HCT116 (cell line): ENCODE data around the gene TMEM40. TPM values are rescaled to one million over a fixed set of nuclear protein-coding genes. Genes with fewer than 3 reads are reported as not detected.

ENCODE experiments used
- ATAC-seq: fragments of 200-7000 bp; cut with Tn5 transposase; 2 replicates; pipeline ENCODE4 v1.9.1; 2020; ENCODE audit warnings: mild to moderate bottlenecking, moderate library complexity
- BruUV-seq: library from RNA; stranded (reverse); fragments of 400-500 nt; replicated peaks from 2 replicates; lab custom pipeline; 2021; lab: Mats Ljungman, UMichigan
- CTCF ChIA-PET: fragments of 300-600 bp; sonication (Branson Sonifier 250); formaldehyde crosslinking; loops from one replicate; lab custom pipeline; 2021; ENCODE audit warnings: antibody characterized with exemption; lab: Charles Lee
- POLR2A ChIA-PET: fragments of 300-600, 350-600 bp; sonication (Branson Sonifier 250); formaldehyde crosslinking; loops from one replicate; lab custom pipeline; 2021; ENCODE audit warnings: antibody characterized with exemption; lab: Charles Lee
- RAD21 ChIA-PET, 2 experiments: fragments of 300-600 bp; sonication (Branson Sonifier 250); formaldehyde crosslinking; loops; one replicate each; lab custom pipeline; 2023; ENCODE audit warnings: low total read pairs in 2 of 2; ENCODE audit not compliant: uncharacterized antibody in 2 of 2, unreplicated experiment in 2 of 2, low non-redundant PET in 1 of 2; lab: Charles Lee
- DNase-seq: peaks from one replicate; pipeline ENCODE4 v3.0.0-alpha.2; 2010; ENCODE audit warnings: low read depth, low spot score
- H2AFZ ChIP-seq: fragments of 200-600 bp; shearing (Covaris generic), sonication (generic); 2 replicates; pipeline ENCODE4 v1.6.1; 2017; ENCODE audit warnings: low read depth, mixed run types, mixed read lengths, antibody characterized with exemption, low read length; ENCODE audit not compliant: poor library complexity, severe bottlenecking
- H3K27ac ChIP-seq: 2 replicates; pipeline ENCODE4 v1.5.1; 2012; ENCODE audit warnings: low read depth, low read length
- H3K27me3 ChIP-seq: fragments of 200-600 bp; sonication (generic); 2 replicates; pipeline ENCODE4 v1.6.1; 2016; ENCODE audit warnings: mixed run types, low read length, mixed read lengths; ENCODE audit not compliant: insufficient read depth
- H3K36me3 ChIP-seq, 2 experiments: fragments of 200-500 bp in 1 of 2; fragments of 200-600 bp in 1 of 2; sonication (Bioruptor generic) in 1 of 2; sonication (generic) in 1 of 2; 2 replicates each; pipeline versions ENCODE4 v1.5.1 to v1.6.1; 2014 to 2016; ENCODE audit warnings: low read length in 2 of 2, inconsistent platforms in 1 of 2, mixed read lengths in 1 of 2, mixed run types in 1 of 2; ENCODE audit not compliant: insufficient read depth in 2 of 2, control insufficient read depth in 1 of 2
- H3K4me1 ChIP-seq, 2 experiments: fragments of 200-600 bp in 1 of 2; sonication (generic) in 1 of 2; 2 replicates each; pipeline versions ENCODE4 v1.5.1 to v1.6.1; 2012 to 2017; ENCODE audit warnings: low read length in 2 of 2, inconsistent platforms in 1 of 2, mild to moderate bottlenecking in 1 of 2, mixed read lengths in 1 of 2, mixed run types in 1 of 2, moderate library complexity in 1 of 2; ENCODE audit not compliant: insufficient read depth in 2 of 2, control insufficient read depth in 1 of 2
- H3K4me2 ChIP-seq: fragments of 200-600 bp; sonication (generic); 2 replicates; pipeline ENCODE4 v1.6.1; 2017; ENCODE audit warnings: mixed run types, low read length, mixed read lengths
- H3K4me3 ChIP-seq, 2 experiments: fragments of 200-600 bp in 1 of 2; sonication (generic) in 1 of 2; replicated peaks in 1 of 2; 2 replicates each; pipeline ENCODE4 v1.5.1; 2011 to 2016; ENCODE audit warnings: low read length in 2 of 2, control low read depth in 1 of 2, low read depth in 1 of 2, mild to moderate bottlenecking in 1 of 2, mixed read lengths in 1 of 2, mixed run types in 1 of 2
- H3K79me2 ChIP-seq: fragments of 200-600 bp; sonication (generic); 2 replicates; pipeline ENCODE4 v1.6.1; 2017; ENCODE audit warnings: mild to moderate bottlenecking, mixed run types, low read length, moderate library complexity, mixed read lengths; ENCODE audit not compliant: insufficient read depth
- H3K9ac ChIP-seq: fragments of 200-600 bp; sonication (generic); 2 replicates; pipeline ENCODE4 v1.6.1; 2016; ENCODE audit warnings: low read length, mixed read lengths
- H3K9me2 ChIP-seq: fragments of 200-600 bp; sonication (generic), shearing (Covaris generic); 2 replicates; pipeline ENCODE4 v1.6.1; 2017; ENCODE audit warnings: mixed run types, mild to moderate bottlenecking, moderate library complexity; ENCODE audit not compliant: insufficient read depth
- H3K9me3 ChIP-seq, 2 experiments: fragments of 200-500 bp in 1 of 2; fragments of 200-600 bp in 1 of 2; sonication (Bioruptor generic) in 1 of 2; sonication (generic) in 1 of 2; 2 replicates each; pipeline ENCODE4 v1.6.1; 2014 to 2017; ENCODE audit warnings: low read length in 2 of 2, mixed read lengths in 2 of 2, inconsistent platforms in 1 of 2, low read depth in 1 of 2, mild to moderate bottlenecking in 1 of 2, mixed run types in 1 of 2, moderate library complexity in 1 of 2; ENCODE audit not compliant: control insufficient read depth in 1 of 2, insufficient read depth in 1 of 2
- H4K20me1 ChIP-seq: fragments of 200-600 bp; sonication (generic), shearing (Covaris generic); 2 replicates; pipeline ENCODE4 v1.6.1; 2017; ENCODE audit warnings: mixed run types, mild to moderate bottlenecking, moderate library complexity; ENCODE audit not compliant: insufficient read depth
- CBX3 ChIP-seq: IDR thresholded peaks from 2 replicates; pipeline ENCODE4 v1.6.1; 2012; ENCODE audit warnings: low read depth
- CEBPB ChIP-seq: IDR thresholded peaks from 2 replicates; pipeline ENCODE4 v1.6.1; 2012; ENCODE audit warnings: low read depth
- EGR1 ChIP-seq: IDR thresholded peaks from 2 replicates; pipeline ENCODE4 v1.6.1; 2012; ENCODE audit warnings: low read depth
- ELF1 ChIP-seq: IDR thresholded peaks from 2 replicates; pipeline ENCODE4 v1.6.1; 2012; ENCODE audit warnings: low read depth, borderline replicate concordance
- EZH2 ChIP-seq: fragments of 200-600 bp; sonication (generic); IDR thresholded peaks from 2 replicates; pipeline ENCODE4 v1.6.1; 2017; ENCODE audit warnings: antibody characterized with exemption, mixed run types
- FOSL1 ChIP-seq: IDR thresholded peaks from 2 replicates; pipeline ENCODE4 v1.6.1; 2012; ENCODE audit warnings: low read depth
- JUND ChIP-seq: IDR thresholded peaks from 2 replicates; pipeline ENCODE4 v1.6.1; 2012
- POLR2A ChIP-seq: IDR thresholded peaks from 2 replicates; pipeline ENCODE4 v1.7.0; 2011; ENCODE audit warnings: borderline replicate concordance; ENCODE audit not compliant: insufficient read depth, insufficient read length; ENCODE audit errors: extremely low read depth
- POLR2AphosphoS5 ChIP-seq: IDR thresholded peaks from 2 replicates; pipeline ENCODE4 v1.6.1; 2011; ENCODE audit warnings: mild to moderate bottlenecking, low read depth, low read length, moderate library complexity
- SIN3A ChIP-seq: IDR thresholded peaks from 2 replicates; pipeline ENCODE4 v1.6.1; 2012; ENCODE audit warnings: low read depth
- SRF ChIP-seq: IDR thresholded peaks from 2 replicates; pipeline ENCODE4 v1.6.1; 2012; ENCODE audit warnings: low read depth
- TCF7L2 ChIP-seq: IDR thresholded peaks from 2 replicates; pipeline ENCODE4 v1.7.0; 2011; ENCODE audit warnings: borderline replicate concordance, inconsistent platforms; ENCODE audit not compliant: insufficient read depth, insufficient read length; ENCODE audit errors: extremely low read depth
- YY1 ChIP-seq: IDR thresholded peaks from 2 replicates; pipeline ENCODE4 v1.6.1; 2011; ENCODE audit warnings: low read length, low read depth, moderate library complexity, mild to moderate bottlenecking; ENCODE audit not compliant: insufficient replicate concordance; ENCODE audit errors: extremely low read depth
- ZFX ChIP-seq: fragments of 450-650 bp; IDR thresholded peaks from 2 replicates; pipeline ENCODE4 v1.6.1; 2017
- ZNF274 ChIP-seq: fragments of 200-500 bp; sonication (Bioruptor generic); IDR thresholded peaks from 2 replicates; pipeline ENCODE4 v1.6.1; 2014; ENCODE audit warnings: mild to moderate bottlenecking, low read depth, low read length, inconsistent platforms
- intact Hi-C: fragments of 100-400 bp; cut with micrococcal nuclease; formaldehyde crosslinking; loops from 2 replicates; pipeline ENCODE4 v1.10.0; 2022
- total RNA-seq: library from RNA; stranded (reverse); gene quantifications from one replicate; pipeline ENCODE4 v1.2.1, GENCODE V29; 2021; ENCODE audit not compliant: unreplicated experiment
- TF ChIP-seq, protein P1 (sequence below): IDR thresholded peaks from 2 replicates; pipeline ENCODE4 v1.6.1; 2012
- TF ChIP-seq, protein P2 (sequence below): IDR thresholded peaks from 2 replicates; pipeline ENCODE4 v1.6.1; 2012; ENCODE audit warnings: low read depth
- TF ChIP-seq, protein P3 (sequence below): IDR thresholded peaks from 2 replicates; pipeline ENCODE4 v1.6.1; 2012
- TF ChIP-seq, protein P4 (sequence below), 3 experiments: fragments of 200-600 bp in 1 of 3; sonication (generic) in 1 of 3; IDR thresholded peaks in 2 of 3; conservative IDR thresholded peaks in 1 of 3; 2 replicates each; pipeline ENCODE4 v1.5.1; 2012 to 2017; ENCODE audit warnings: low read depth in 2 of 3, low read length in 2 of 3, antibody characterized with exemption in 1 of 3, borderline replicate concordance in 1 of 3, control low read depth in 1 of 3, mild to moderate bottlenecking in 1 of 3, mixed read lengths in 1 of 3, mixed run types in 1 of 3, moderate library complexity in 1 of 3; ENCODE audit not compliant: insufficient read depth in 1 of 3
- TF ChIP-seq, protein P5 (sequence below): IDR thresholded peaks from 2 replicates; pipeline ENCODE4 v1.6.1; 2011; ENCODE audit warnings: mild to moderate bottlenecking, low read length, moderate library complexity; ENCODE audit not compliant: insufficient replicate concordance; ENCODE audit errors: extremely low read depth

Gene TMEM40
- total RNA-seq, 1 experiment from 2014 or later, result 12.3 TPM

DNA sequence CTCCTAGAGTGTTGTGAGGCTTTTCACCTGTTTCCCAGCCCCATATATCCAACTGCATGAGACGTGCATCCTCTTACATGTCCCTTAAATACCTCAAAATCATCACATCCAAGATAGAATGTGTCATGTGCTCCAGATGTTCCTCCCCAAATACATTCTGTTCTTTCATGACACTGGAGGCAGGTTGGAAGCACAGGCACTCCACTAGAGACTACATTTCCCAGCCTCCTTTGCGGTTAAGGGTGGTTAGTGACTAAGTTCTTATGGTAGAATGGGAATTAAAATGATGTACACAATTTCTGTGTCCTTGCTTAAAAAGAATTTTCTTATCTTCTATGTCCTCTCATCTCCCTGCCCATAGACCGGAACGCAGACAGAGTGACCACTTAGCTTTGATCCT, 34.3 kb downstream of the TMEM40 start:
- no TSS peak for BruUV-seq
- Histone ChIP-seq H3K4me2 (no peak overlapping the region), H3K27ac (no peak overlapping the region), H3K27me3 (no peaks in the 10 kb centered on the region), H3K36me3 (no peaks in the 10 kb centered on the region), H3K9me3 (no peaks in the 10 kb centered on the region), H3K9me2 (no peaks in the 10 kb centered on the region), H3K4me1 (peaks cover 2 to 13% of the 10 kb centered on the region in 2 experiments; a peak in 3 of 4 replicates), H2AFZ (no peak overlapping the region), H3K79me2 (no peaks in the 10 kb centered on the region), H4K20me1 (no peaks in the 10 kb centered on the region), H3K9ac (no peak overlapping the region), H3K4me3 (no peak overlapping the region)
- TF ChIP-seq TCF7L2 (no peak), ELF1 (no peak), SRF (no peak), ZFX (no peak), POLR2A (no peak), EGR1 (no peak), ZNF274 (no peak), YY1 (no peak), EZH2 (no peak), JUND (no peak), FOSL1 (no peak), POLR2AphosphoS5 (no peak), CEBPB (no peak), CBX3 (no peak), SIN3A (no peak)
- TF ChIP-seq, protein P1, sequence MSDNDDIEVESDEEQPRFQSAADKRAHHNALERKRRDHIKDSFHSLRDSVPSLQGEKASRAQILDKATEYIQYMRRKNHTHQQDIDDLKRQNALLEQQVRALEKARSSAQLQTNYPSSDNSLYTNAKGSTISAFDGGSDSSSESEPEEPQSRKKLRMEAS, result no peak
- TF ChIP-seq, protein P2, sequence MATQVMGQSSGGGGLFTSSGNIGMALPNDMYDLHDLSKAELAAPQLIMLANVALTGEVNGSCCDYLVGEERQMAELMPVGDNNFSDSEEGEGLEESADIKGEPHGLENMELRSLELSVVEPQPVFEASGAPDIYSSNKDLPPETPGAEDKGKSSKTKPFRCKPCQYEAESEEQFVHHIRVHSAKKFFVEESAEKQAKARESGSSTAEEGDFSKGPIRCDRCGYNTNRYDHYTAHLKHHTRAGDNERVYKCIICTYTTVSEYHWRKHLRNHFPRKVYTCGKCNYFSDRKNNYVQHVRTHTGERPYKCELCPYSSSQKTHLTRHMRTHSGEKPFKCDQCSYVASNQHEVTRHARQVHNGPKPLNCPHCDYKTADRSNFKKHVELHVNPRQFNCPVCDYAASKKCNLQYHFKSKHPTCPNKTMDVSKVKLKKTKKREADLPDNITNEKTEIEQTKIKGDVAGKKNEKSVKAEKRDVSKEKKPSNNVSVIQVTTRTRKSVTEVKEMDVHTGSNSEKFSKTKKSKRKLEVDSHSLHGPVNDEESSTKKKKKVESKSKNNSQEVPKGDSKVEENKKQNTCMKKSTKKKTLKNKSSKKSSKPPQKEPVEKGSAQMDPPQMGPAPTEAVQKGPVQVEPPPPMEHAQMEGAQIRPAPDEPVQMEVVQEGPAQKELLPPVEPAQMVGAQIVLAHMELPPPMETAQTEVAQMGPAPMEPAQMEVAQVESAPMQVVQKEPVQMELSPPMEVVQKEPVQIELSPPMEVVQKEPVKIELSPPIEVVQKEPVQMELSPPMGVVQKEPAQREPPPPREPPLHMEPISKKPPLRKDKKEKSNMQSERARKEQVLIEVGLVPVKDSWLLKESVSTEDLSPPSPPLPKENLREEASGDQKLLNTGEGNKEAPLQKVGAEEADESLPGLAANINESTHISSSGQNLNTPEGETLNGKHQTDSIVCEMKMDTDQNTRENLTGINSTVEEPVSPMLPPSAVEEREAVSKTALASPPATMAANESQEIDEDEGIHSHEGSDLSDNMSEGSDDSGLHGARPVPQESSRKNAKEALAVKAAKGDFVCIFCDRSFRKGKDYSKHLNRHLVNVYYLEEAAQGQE, result no peak
- TF ChIP-seq, protein P3, sequence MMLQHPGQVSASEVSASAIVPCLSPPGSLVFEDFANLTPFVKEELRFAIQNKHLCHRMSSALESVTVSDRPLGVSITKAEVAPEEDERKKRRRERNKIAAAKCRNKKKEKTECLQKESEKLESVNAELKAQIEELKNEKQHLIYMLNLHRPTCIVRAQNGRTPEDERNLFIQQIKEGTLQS, result no peak
- TF ChIP-seq, protein P4, sequence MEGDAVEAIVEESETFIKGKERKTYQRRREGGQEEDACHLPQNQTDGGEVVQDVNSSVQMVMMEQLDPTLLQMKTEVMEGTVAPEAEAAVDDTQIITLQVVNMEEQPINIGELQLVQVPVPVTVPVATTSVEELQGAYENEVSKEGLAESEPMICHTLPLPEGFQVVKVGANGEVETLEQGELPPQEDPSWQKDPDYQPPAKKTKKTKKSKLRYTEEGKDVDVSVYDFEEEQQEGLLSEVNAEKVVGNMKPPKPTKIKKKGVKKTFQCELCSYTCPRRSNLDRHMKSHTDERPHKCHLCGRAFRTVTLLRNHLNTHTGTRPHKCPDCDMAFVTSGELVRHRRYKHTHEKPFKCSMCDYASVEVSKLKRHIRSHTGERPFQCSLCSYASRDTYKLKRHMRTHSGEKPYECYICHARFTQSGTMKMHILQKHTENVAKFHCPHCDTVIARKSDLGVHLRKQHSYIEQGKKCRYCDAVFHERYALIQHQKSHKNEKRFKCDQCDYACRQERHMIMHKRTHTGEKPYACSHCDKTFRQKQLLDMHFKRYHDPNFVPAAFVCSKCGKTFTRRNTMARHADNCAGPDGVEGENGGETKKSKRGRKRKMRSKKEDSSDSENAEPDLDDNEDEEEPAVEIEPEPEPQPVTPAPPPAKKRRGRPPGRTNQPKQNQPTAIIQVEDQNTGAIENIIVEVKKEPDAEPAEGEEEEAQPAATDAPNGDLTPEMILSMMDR (IDR thresholded peaks at IDR 0.05 in 2 of 3, conservative IDR thresholded peaks at IDR 0.05 in 1 of 3; ENCODE audit: borderline replicate concordance in 1 of 3, insufficient read depth in 1 of 3, low read depth in 2 of 3, low read length in 2 of 3), result no peak
- TF ChIP-seq, protein P5, sequence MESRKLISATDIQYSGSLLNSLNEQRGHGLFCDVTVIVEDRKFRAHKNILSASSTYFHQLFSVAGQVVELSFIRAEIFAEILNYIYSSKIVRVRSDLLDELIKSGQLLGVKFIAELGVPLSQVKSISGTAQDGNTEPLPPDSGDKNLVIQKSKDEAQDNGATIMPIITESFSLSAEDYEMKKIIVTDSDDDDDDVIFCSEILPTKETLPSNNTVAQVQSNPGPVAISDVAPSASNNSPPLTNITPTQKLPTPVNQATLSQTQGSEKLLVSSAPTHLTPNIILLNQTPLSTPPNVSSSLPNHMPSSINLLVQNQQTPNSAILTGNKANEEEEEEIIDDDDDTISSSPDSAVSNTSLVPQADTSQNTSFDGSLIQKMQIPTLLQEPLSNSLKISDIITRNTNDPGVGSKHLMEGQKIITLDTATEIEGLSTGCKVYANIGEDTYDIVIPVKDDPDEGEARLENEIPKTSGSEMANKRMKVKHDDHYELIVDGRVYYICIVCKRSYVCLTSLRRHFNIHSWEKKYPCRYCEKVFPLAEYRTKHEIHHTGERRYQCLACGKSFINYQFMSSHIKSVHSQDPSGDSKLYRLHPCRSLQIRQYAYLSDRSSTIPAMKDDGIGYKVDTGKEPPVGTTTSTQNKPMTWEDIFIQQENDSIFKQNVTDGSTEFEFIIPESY, result no peak
- DNase-seq (no peak), ATAC-seq (no peak)
- ChIA-PET RAD21 (no interaction called here), POLR2A (no interaction called here), CTCF (no interaction called here)
- intact Hi-C loops, result no loop called here
